ENCODE measurements around the gene AOX1.

The AOX1 gene

DNA sequence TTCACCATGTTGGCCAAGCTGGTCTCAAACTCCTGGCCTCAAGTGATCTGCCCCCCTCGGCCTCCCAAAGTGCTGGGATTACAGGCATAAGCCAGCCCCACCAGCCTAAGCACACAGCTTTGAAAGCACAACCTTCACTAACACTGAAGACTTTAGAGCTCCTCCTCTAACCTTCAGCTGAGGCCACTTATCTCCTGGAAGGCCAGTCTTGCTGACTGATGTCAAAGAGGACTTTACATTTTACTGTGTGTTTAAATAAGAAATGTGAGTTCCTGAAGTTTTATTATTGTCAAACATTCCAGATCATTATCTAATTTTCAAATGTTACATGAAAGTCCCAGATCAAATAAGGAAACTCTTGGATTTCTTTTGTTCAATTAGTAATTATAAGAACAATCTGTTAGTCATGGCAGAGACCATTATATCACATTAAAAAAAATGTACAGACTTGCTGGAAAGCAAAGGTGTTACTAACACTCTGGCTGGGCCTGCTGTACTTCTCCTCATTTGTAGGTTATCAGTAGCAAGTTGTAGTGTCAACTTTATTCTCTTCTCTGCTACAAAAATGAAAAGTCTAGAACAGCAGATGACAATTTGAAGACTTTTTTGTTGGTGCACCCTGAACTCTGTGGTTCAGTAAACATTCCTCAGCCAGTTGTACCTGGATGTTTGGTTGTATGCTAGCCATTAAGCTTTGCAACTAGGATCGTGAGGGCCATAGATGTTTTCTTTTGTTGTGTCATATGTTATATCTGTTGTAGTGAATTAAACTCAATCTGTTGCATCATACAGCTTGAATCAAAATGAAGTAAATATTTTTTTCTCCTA lies 80.0 kb downstream of the AOX1 start:
- TF ChIP-seq, protein P1, sequence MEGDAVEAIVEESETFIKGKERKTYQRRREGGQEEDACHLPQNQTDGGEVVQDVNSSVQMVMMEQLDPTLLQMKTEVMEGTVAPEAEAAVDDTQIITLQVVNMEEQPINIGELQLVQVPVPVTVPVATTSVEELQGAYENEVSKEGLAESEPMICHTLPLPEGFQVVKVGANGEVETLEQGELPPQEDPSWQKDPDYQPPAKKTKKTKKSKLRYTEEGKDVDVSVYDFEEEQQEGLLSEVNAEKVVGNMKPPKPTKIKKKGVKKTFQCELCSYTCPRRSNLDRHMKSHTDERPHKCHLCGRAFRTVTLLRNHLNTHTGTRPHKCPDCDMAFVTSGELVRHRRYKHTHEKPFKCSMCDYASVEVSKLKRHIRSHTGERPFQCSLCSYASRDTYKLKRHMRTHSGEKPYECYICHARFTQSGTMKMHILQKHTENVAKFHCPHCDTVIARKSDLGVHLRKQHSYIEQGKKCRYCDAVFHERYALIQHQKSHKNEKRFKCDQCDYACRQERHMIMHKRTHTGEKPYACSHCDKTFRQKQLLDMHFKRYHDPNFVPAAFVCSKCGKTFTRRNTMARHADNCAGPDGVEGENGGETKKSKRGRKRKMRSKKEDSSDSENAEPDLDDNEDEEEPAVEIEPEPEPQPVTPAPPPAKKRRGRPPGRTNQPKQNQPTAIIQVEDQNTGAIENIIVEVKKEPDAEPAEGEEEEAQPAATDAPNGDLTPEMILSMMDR (IDR thresholded peaks at IDR 0.05; ENCODE audit: low read depth, low read length), result no peak
- DNase-seq (ENCODE audit: extremely low read depth, low read depth), result no peak

DNA sequence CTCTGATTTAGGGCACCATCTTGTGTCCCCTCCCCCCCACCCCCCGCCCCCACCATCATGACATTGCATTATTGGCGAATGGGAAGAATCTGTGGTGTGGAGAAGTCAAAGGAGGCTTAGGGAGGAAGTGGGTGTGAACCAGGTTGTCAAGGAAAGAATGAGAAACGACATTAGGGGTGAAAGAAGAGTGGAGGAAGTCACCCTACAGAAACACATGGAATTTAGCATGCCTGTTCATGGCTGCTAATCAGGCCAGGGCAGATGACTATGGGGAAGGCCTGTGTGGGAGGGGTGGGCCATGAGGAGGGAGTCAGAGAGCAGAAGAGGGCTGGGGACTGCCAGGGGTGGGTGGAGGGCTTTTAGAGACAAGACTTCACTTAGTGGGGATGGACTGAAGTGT lies 81.6 kb downstream of the AOX1 start:
- TF ChIP-seq, protein P1 (IDR thresholded peaks at IDR 0.05; ENCODE audit: low read depth, low read length), result no peak
- DNase-seq (ENCODE audit: extremely low read depth, low read depth), result no peak

DNA sequence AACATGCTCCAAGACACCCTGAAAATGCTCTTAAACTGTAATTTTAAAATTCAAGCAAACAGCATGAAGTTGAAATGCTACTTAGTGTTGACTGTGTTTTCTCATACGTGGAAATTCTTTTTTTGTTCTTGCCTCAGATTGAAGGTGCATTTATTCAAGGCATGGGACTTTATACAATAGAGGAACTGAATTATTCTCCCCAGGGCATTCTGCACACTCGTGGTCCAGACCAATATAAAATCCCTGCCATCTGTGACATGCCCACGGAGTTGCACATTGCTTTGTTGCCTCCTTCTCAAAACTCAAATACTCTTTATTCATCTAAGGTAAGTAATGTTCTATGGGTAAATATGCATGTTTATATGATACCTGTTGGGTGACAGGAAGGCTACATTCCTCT lies 82.7 kb downstream of the AOX1 start:
- TF ChIP-seq, protein P1 (IDR thresholded peaks at IDR 0.05; ENCODE audit: low read depth, low read length), result no peak
- DNase-seq (ENCODE audit: extremely low read depth, low read depth), result no peak

DNA sequence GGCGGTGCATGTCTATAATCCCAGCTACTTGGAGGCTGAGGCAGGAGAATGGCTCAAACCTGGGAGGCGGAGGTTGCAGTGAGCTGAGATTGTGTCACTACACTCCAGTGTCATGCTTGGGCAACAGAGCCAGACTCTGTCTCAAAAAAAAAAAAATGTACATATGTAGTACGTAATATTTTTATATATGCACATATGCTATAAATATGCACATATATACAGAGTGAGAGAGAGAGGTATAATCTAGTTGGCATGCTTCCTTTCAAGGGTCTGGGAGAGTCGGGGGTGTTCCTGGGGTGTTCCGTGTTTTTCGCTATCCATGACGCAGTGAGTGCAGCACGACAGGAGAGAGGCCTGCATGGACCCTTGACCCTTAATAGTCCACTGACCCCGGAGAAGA lies 83.5 kb downstream of the AOX1 start:
- no peak for DNase-seq (ENCODE audit: extremely low read depth, low read depth)
- TF ChIP-seq, protein P1 (IDR thresholded peaks at IDR 0.05; ENCODE audit: low read depth, low read length), result no peak

DNA sequence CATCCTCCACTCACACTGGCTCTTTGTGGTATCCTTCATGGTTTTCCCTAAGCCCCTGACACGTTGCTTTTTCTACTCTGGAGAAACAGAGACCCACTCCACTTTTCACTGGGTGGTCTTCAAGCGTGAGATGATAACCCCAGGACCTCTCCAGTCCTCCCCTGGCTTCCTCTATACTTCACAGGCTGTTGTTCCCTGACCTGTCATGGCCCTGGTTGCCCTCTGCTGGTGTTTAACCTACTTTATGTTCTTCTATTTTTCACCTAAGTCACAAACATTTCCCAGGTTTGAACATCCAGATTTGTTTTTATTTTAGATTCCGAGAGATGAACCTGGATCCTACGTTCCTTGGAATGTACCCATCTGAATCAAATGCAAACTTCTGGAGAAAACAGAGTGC lies 84.5 kb downstream of the AOX1 start:
- TF ChIP-seq, protein P1 (IDR thresholded peaks at IDR 0.05; ENCODE audit: low read depth, low read length), result no peak
- DNase-seq (ENCODE audit: extremely low read depth, low read depth), result no peak

DNA sequence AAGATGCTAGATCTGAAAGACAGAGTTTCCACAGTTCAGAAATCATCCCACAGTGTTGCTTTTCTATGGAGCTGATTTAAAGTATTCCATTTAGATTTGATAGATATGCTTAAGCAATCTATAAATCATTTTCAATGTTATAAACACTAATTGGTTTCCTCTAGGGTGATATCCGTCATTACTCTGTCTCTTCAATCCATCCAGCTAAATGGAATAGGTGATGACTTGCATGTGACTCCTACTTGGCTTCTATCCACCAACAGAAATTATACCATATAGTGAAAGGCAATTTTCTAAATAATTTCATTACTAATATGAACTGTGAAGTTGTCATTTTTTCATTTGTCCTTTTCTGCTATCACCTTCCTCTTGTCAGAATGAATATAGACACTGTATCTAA lies 84.9 kb downstream of the AOX1 start:
- TF ChIP-seq, protein P1 (IDR thresholded peaks at IDR 0.05; ENCODE audit: low read depth, low read length), result no peak
- DNase-seq (ENCODE audit: extremely low read depth, low read depth), result no peak

DNA sequence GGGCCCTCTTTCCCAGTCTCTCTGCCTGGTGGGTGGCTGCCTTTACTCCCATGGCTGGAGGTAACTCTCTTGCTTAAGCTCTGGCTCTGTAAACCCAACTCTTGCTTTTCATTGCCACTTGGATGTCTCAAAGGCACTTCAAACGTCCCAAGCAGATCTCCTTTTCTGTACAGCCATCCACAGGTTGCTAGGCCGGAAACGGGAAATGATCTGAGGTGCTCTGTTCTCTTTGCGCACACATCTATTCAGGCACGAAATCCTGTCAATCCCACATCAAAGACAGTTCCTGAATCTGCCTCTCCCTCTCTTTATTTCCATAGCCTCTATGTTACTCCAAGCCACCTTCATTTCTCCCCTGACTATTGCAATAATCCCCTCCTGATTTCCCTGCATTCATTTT lies 87.4 kb downstream of the AOX1 start:
- no peak for DNase-seq (ENCODE audit: extremely low read depth, low read depth)
- TF ChIP-seq, protein P1 (IDR thresholded peaks at IDR 0.05; ENCODE audit: low read depth, low read length), result no peak
